Inflammatory macrophage (primary cell): ENCODE results near the gene CPZ.
A peak's percentile ranks its signal among the peaks of the same experiment; 100 is the strongest.

Experiments used
- DNase-seq, 2 donors: peaks; one replicate each; pipeline ENCODE4 v3.0.0-alpha.2; 2020 to 2022

CPZ gene

GRCh38 chr4:8581094-8581861 is 11.3 kb upstream of the CPZ start:
- DNase-seq, result no peak

GRCh38 chr4:8582016-8582415 is 10.5 kb upstream of the CPZ start:
- DNase-seq, result no peak

GRCh38 chr4:8582436-8582835 is 10.1 kb upstream of the CPZ start:
- DNase-seq, result no peak

GRCh38 chr4:8582941-8583654 is 9.5 kb upstream of the CPZ start:
- DNase-seq, result no peak

- no peak for DNase-seq
Observed at GRCh38 chr4:8583655-8584025, 8.9 kb upstream of the CPZ start.

- no peak for DNase-seq
Observed at GRCh38 chr4:8585186-8585585, 7.4 kb upstream of the CPZ start.

GRCh38 chr4:8585721-8586212 is 6.8 kb upstream of the CPZ start:
- DNase-seq, result no peak

- DNase-seq, result no peak
Observed at GRCh38 chr4:8586246-8586645, 6.3 kb upstream of the CPZ start.

- no peak for DNase-seq
Observed at GRCh38 chr4:8586671-8587468, 5.7 kb upstream of the CPZ start.

GRCh38 chr4:8587469-8588195 is 4.9 kb upstream of the CPZ start:
- no peak for DNase-seq

- DNase-seq, result no peak
Observed at GRCh38 chr4:8588196-8588470, 4.4 kb upstream of the CPZ start.

GRCh38 chr4:8589336-8589735 is 3.2 kb upstream of the CPZ start:
- no peak for DNase-seq

- DNase-seq, result no peak
Observed at GRCh38 chr4:8589823-8590545, 2.6 kb upstream of the CPZ start.

GRCh38 chr4:8590546-8590880 is 2.1 kb upstream of the CPZ start:
- no peak for DNase-seq

- no peak for DNase-seq
Observed at GRCh38 chr4:8591114-8591513, 1.5 kb upstream of the CPZ start.

GRCh38 chr4:8591626-8592365 is 769 bp upstream of the CPZ start:
- DNase-seq, result no peak

GRCh38 chr4:8593264-8594096 is 915 bp downstream of the CPZ start:
- DNase-seq, result no peak

- DNase-seq, result peak; percentile 54 to 55
Observed at GRCh38 chr4:8594097-8595038, 1.8 kb downstream of the CPZ start.
